H54 (cell line): ENCODE measurements around the gene ADORA3.

Experiments
- DNase-seq: peaks from one replicate; pipeline ENCODE4 v3.0.0; 2011; ENCODE audit warnings: low spot score, mixed read lengths; ENCODE audit not compliant: insufficient read length
- FAIRE-seq: peaks from 3 replicates; lab custom pipeline; 2011; peaks lifted over from hg19 to GRCh38; lab: Jason Lieb, UNC
- POLR2A ChIP-seq: IDR thresholded peaks from 2 replicates; pipeline ENCODE4 v1.6.1; 2011; ENCODE audit warnings: low read depth, mild to moderate bottlenecking, low read length

ADORA3 gene

DNA sequence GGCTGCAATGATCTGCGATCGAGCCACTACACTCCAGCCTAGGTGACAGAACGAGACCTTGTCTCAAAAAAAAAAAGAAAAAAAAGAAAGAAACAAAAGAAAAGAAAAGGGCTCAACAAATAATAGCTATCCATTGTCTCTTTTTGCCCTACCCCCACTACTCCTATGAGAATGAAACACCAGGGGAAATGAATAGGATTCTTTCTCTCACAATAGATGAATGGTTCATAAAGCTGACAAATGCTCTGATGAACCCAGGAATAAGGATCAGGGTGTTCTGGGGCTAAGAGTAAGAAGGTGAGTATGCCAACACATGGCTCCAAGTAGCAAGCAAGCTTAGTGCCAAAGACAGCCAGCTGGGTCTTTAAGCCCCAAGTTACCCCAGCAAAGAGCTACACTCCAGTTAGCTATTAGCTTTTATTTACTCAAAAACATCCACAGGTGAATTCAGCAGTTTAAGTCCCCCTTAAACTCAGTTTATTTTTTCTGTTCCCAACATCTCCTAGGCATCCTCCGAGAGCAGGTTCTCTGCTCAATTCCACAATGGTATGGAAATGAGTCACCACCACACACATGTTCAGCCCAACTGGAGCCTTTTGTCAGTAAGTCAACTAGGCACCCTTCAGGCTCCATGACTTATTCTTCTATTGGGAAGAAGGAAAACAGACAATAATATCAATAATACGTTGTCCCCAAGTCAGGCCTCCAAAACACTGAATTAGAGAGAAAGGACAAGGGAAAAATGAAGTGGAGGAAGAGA is 4.2 kb downstream of the ADORA3 start:
- no peak for TF ChIP-seq POLR2A
- FAIRE-seq, result no peak

GRCh38 chr1:111497592-111497991 is 5.8 kb downstream of the ADORA3 start:
- no peak for FAIRE-seq

More for the DNA sequence above, 4.2 kb downstream of the ADORA3 start:
- no peak for DNase-seq

GRCh38 chr1:111496398-111496797 is 7.0 kb downstream of the ADORA3 start:
- TF ChIP-seq POLR2A, result no peak
- DNase-seq (no peak), FAIRE-seq (no peak)

More at GRCh38 chr1:111497592-111497991, 5.8 kb downstream of the ADORA3 start:
- no peak for TF ChIP-seq POLR2A
- no peak for DNase-seq

GRCh38 chr1:111491070-111491469 is 12.4 kb downstream of the ADORA3 start:
- no peak for TF ChIP-seq POLR2A
- FAIRE-seq, result no peak

GRCh38 chr1:111490220-111490619 is 13.2 kb downstream of the ADORA3 start:
- TF ChIP-seq POLR2A, result no peak
- FAIRE-seq (no peak), DNase-seq (no peak)

More at GRCh38 chr1:111491070-111491469, 12.4 kb downstream of the ADORA3 start:
- no peak for DNase-seq

GRCh38 chr1:111489604-111490003 is 13.8 kb downstream of the ADORA3 start:
- FAIRE-seq, result no peak
- DNase-seq, result no peak
- TF ChIP-seq POLR2A, result no peak

- DNase-seq (no peak), FAIRE-seq (no peak)
- TF ChIP-seq POLR2A, result no peak
Measured at GRCh38 chr1:111488669-111489068, 14.8 kb downstream of the ADORA3 start.

DNA sequence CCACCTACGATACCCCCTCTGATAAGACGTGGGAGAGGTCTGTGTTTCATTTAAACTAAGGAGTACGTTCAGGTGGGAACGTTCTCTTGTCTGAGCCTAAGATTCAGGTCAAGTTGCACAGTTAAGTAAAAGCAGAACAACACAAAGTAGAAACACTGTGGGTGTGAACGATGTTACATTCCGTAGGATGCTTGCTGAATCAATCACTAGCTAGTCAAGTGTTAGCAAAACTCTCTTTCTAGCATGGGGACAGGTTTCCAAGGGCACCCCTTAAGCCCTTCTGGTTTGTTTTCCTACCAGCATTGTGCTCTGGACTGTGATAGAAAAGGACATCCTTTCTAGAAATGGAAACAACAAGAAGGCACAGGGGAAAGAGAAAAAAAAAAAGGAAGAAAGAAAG is 16.3 kb downstream of the ADORA3 start:
- FAIRE-seq, result no peak
- no peak for TF ChIP-seq POLR2A

GRCh38 chr1:111486431-111486830 is 17.0 kb downstream of the ADORA3 start:
- no peak for DNase-seq
- FAIRE-seq, result no peak
- no peak for TF ChIP-seq POLR2A

More for the DNA sequence above, 16.3 kb downstream of the ADORA3 start:
- no peak for DNase-seq

GRCh38 chr1:111484391-111485026 is 18.9 kb downstream of the ADORA3 start:
- TF ChIP-seq POLR2A, result no peak
- no peak for FAIRE-seq
- DNase-seq, result no peak

DNA sequence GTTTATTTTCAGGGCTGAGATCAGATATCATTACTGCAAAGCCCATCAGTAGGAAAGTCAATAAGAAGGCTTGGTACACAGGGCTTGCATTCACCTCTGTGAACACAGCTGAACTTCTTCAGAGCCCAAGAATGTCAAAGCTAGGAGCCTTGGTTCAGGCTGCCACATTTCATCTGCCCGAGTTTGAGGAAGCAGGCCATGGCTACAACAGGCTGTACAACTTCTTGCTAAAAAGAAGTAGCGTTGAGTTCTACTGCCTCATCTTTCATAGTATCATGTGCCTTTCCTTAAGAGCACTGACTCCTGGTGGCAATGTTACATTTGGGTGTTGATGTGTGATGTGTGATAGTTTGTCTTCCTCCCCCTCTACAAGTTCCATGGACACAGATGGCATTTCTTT is 19.6 kb downstream of the ADORA3 start:
- no peak for TF ChIP-seq POLR2A
- no peak for DNase-seq
- no peak for FAIRE-seq

DNA sequence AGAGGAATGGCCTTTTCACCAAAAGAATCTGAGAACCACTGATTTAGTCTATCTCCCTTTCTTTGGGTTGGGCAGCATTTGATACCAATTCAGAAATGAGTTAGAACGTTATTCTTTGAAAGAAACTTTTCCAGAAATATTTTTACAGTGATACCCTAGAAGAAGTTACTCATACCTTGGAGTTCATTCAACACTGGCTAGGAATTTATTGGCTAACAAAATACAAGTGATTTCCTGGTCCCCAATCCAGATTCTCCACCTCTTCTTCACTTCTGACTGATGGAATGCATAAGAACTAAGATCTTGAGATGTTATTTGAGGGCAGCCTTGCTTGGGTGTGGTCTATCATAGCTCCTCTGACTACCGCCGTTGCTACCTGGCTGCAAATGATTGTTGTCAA is 20.3 kb downstream of the ADORA3 start:
- DNase-seq, result no peak
- TF ChIP-seq POLR2A, result no peak
- no peak for FAIRE-seq

- peak; percentile 51 for DNase-seq
- no peak for TF ChIP-seq POLR2A
- FAIRE-seq, result peak; percentile 11
Measured at GRCh38 chr1:111481387-111482221, 21.8 kb downstream of the ADORA3 start.

DNA sequence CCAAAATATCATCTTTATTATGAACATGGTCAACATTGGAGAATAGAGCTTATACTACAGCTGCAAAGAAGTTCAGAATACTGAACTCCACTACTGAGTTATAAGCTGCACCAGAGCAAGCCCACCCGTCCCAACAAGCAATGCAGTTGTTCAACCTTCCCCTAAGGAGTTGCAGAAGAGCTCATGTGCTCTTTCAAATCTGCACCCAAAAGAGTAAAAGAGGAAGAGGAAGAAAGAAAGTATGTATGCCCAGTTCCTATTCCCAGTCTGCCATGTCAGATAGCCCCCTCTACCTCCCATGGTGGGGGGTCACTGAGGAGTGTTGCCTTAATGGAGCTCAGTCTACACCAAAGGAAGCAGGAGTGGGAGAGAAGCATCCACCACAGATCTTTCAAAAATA is 22.8 kb downstream of the ADORA3 start:
- FAIRE-seq (no peak), DNase-seq (no peak)
- no peak for TF ChIP-seq POLR2A
